HepG2 (cell line): ENCODE measurements around the gene SLC2A4. TPM values are rescaled to one million over a fixed set of nuclear protein-coding genes. Genes with fewer than 3 reads are reported as not detected.
A peak's percentile ranks its signal among the peaks of the same experiment; 100 is the strongest.

Experiments
- ATF2 ChIP-seq: sonication (generic); formaldehyde crosslinking; IDR thresholded peaks from 2 replicates; pipeline ENCODE4 v1.4.0; 2020; ENCODE audit warnings: missing genetic modification reagents
- JUND ChIP-seq: sonication (generic); formaldehyde crosslinking; IDR thresholded peaks from 2 replicates; pipeline ENCODE4 v1.8.0; 2022; ENCODE audit warnings: mild to moderate bottlenecking, missing genetic modification reagents
- NBN ChIP-seq: fragments of 450-650 bp; conservative IDR thresholded peaks from 2 replicates; pipeline ENCODE4 v1.6.1; 2017
- RFXAP ChIP-seq: sonication (generic); formaldehyde crosslinking; IDR thresholded peaks from 2 replicates; pipeline ENCODE4 v1.4.0; 2020; ENCODE audit warnings: missing genetic modification reagents, borderline replicate concordance
- SMAD1 ChIP-seq: sonication (generic); formaldehyde crosslinking; IDR thresholded peaks from 2 replicates; pipeline ENCODE4 v1.4.0; 2020; ENCODE audit warnings: missing genetic modification reagents, low read depth, mild to moderate bottlenecking, borderline replicate concordance
- SOX13 ChIP-seq, 3 experiments: fragments of 450-650 bp in 1 of 3; sonication (generic) in 1 of 3; formaldehyde crosslinking in 1 of 3; IDR thresholded peaks in 2 of 3; conservative IDR thresholded peaks in 1 of 3; 2 replicates each; pipeline versions ENCODE4 v1.5.0 to v1.6.1; 2016 to 2020; ENCODE audit warnings: antibody characterized with exemption in 1 of 3, mild to moderate bottlenecking in 1 of 3, missing compliant biosample characterization in 1 of 3, missing genetic modification reagents in 1 of 3, moderate library complexity in 1 of 3
- ZNF768 ChIP-seq: sonication (generic); formaldehyde crosslinking; IDR thresholded peaks from 2 replicates; pipeline ENCODE4 v1.4.0; 2020; ENCODE audit warnings: missing genetic modification reagents
- polyA plus RNA-seq, 8 experiments: library from polyadenylated mRNA; depleted of rRNA in 3 of 8; stranded (reverse) in 7 of 8; unstranded in 1 of 8; fragments of >200 nt; fragmentation: Illumina TruSeq in 4 of 8; extraction: Trizol in 4 of 8; gene quantifications; 2 replicates each; pipeline versions ENCODE4 v1.2.1 to v1.2.3, GENCODE V29; 2011 to 2016; ENCODE audit warnings: low read depth in 4 of 8, missing spikeins in 1 of 8, mixed read lengths in 1 of 8; ENCODE audit not compliant: insufficient read depth in 1 of 8
- total RNA-seq, 5 experiments: library from RNA; depleted of rRNA; stranded (reverse); fragments of >200 nt; fragmentation: Illumina TruSeq; extraction: Trizol; gene quantifications; 2 replicates each; pipeline ENCODE4 v1.2.3, GENCODE V29; 2016; ENCODE audit warnings: low read depth in 1 of 5
- TF ChIP-seq, protein P1 (sequence below), 2 experiments: fragments of 450-650 bp in 1 of 2; sonication (generic) in 1 of 2; formaldehyde crosslinking in 1 of 2; IDR thresholded peaks; 2 replicates each; pipeline versions ENCODE4 v1.6.1 to v1.8.0; 2016 to 2022; ENCODE audit warnings: antibody characterized with exemption in 1 of 2, mild to moderate bottlenecking in 1 of 2, missing genetic modification reagents in 1 of 2
- TF ChIP-seq, protein P2 (sequence below): sonication (generic); formaldehyde crosslinking; conservative IDR thresholded peaks from 2 replicates; pipeline ENCODE4 v1.8.1; 2023; ENCODE audit warnings: missing genetic modification reagents

Gene SLC2A4
- total and polyA plus RNA-seq, 2 of the 13 experiments (the other 11 are each of a cell fraction or from before 2014, with no cell fraction given), result 4.9 to 5.8 TPM

DNA sequence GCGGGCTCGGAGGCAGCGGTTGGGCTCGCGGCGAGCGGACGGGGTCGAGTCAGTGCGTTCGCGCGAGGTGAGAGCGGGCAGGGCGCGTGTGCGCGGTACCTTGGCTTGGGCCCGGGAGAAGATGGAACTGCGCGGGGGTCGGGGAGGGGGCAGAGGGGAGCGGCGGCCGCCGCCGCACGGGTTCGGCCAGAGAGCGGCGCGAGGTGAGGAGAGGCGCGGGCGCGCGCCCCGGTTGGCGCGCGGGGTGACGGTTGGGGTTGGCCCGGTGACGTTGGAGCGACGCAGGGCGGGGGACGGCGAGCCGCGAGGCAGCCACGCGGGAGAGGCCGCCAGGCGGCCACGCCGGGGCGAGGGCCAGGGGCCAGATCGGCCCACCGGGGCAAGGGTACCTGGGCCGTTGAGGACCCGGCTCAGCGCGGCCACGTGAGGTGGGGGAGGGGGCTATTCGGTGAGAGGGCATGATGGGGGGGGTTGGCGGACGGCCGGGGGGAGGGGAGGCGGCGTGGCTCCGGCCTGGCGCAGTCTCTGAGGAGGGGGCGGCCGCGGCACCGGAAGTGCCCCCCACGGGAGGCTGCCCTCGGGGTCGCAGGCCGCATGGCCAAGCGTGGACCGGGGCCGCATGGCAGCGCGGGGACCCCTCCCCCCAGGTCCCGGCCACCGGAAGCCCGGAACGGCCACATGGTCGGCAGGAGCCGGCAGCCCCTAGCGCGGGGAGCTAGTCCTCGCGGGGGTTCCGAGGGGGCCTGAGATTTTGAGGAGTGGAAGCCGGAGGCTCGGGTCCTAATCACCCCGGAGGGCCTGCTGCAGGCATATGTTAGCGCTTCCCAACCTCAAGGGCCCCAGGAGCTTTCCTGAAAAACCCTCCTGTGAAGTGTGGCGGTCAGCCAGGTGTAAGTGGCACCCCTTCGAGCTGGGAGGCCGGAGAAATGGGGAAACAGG is 26.4 kb downstream of the SLC2A4 start (continued):
- TF ChIP-seq, protein P1, sequence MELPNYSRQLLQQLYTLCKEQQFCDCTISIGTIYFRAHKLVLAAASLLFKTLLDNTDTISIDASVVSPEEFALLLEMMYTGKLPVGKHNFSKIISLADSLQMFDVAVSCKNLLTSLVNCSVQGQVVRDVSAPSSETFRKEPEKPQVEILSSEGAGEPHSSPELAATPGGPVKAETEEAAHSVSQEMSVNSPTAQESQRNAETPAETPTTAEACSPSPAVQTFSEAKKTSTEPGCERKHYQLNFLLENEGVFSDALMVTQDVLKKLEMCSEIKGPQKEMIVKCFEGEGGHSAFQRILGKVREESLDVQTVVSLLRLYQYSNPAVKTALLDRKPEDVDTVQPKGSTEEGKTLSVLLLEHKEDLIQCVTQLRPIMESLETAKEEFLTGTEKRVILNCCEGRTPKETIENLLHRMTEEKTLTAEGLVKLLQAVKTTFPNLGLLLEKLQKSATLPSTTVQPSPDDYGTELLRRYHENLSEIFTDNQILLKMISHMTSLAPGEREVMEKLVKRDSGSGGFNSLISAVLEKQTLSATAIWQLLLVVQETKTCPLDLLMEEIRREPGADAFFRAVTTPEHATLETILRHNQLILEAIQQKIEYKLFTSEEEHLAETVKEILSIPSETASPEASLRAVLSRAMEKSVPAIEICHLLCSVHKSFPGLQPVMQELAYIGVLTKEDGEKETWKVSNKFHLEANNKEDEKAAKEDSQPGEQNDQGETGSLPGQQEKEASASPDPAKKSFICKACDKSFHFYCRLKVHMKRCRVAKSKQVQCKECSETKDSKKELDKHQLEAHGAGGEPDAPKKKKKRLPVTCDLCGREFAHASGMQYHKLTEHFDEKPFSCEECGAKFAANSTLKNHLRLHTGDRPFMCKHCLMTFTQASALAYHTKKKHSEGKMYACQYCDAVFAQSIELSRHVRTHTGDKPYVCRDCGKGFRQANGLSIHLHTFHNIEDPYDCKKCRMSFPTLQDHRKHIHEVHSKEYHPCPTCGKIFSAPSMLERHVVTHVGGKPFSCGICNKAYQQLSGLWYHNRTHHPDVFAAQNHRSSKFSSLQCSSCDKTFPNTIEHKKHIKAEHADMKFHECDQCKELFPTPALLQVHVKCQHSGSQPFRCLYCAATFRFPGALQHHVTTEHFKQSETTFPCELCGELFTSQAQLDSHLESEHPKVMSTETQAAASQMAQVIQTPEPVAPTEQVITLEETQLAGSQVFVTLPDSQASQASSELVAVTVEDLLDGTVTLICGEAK (IDR thresholded peaks at IDR 0.05), result no peak
- TF ChIP-seq, protein P1 (CRISPR knock-in tag; IDR thresholded peaks at IDR 0.05), result peak; percentile 34; the same call in 1 of the 2 replicates
- TF ChIP-seq JUND (no peak), SMAD1 (no peak), ATF2 (CRISPR knock-in tag) (no peak), RFXAP (CRISPR knock-in tag) (0 out of 2 replicates have a peak, but pooled peaks have one; percentile 25), SOX13 (IDR thresholded peaks at IDR 0.05) (no peak), SOX13 (CRISPR knock-in tag; conservative IDR thresholded peaks at IDR 0.05 in 1 of 2, IDR thresholded peaks at IDR 0.05 in 1 of 2) (0 out of 4 replicates have a peak, but pooled peaks of 1 of the 2 experiments have one; percentile 8), ZNF768 (CRISPR knock-in tag) (peak; percentile 47; the same call in 1 of the 2 replicates), NBN (no peak)
- TF ChIP-seq, protein P2, sequence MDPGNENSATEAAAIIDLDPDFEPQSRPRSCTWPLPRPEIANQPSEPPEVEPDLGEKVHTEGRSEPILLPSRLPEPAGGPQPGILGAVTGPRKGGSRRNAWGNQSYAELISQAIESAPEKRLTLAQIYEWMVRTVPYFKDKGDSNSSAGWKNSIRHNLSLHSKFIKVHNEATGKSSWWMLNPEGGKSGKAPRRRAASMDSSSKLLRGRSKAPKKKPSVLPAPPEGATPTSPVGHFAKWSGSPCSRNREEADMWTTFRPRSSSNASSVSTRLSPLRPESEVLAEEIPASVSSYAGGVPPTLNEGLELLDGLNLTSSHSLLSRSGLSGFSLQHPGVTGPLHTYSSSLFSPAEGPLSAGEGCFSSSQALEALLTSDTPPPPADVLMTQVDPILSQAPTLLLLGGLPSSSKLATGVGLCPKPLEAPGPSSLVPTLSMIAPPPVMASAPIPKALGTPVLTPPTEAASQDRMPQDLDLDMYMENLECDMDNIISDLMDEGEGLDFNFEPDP (CRISPR knock-in tag), result no peak
